Transverse colon (tissue), 4 donors: ENCODE results near the gene LPIN1. TPM values are rescaled to one million over a fixed set of nuclear protein-coding genes. Genes with fewer than 3 reads are reported as not detected.

Experiments used
- DNase-seq: peaks from one replicate; pipeline ENCODE4 v3.0.0-alpha.2; 2019
- H3K27ac ChIP-seq, 4 donors: fragments of 200-600 bp; sonication (generic); 2 replicates each; pipeline ENCODE4 v1.5.1; 2016 to 2018; ENCODE audit warnings: inconsistent platforms in 4 of 4
- H3K27me3 ChIP-seq: fragments of 200-600 bp; sonication (generic); 2 replicates; pipeline ENCODE4 v1.5.1; 2017; ENCODE audit warnings: inconsistent platforms
- H3K36me3 ChIP-seq, 4 donors: fragments of 200-600 bp; sonication (generic); 2 replicates each; pipeline ENCODE4 v1.5.1; 2017 to 2019; ENCODE audit warnings: inconsistent platforms in 4 of 4
- H3K4me1 ChIP-seq, 4 donors: fragments of 200-600 bp; sonication (generic); 2 replicates each; pipeline ENCODE4 v1.5.1; 2017 to 2020; ENCODE audit warnings: inconsistent platforms in 4 of 4
- H3K4me3 ChIP-seq, 4 donors: fragments of 200-600 bp; sonication (generic); 1 replicate in 1 of 4; 2 replicates in 3 of 4; pipeline versions ENCODE4 v1.5.1 to v1.6.1; 2017 to 2019; ENCODE audit warnings: inconsistent platforms in 4 of 4
- H3K9me3 ChIP-seq, 2 donors: fragments of 200-600 bp; sonication (generic); 2 replicates each; pipeline ENCODE4 v1.5.1; 2017 to 2019; ENCODE audit warnings: inconsistent platforms in 2 of 2
- EP300 ChIP-seq: sonication (generic); formaldehyde crosslinking; IDR thresholded peaks from one replicate; pipeline ENCODE4 v1.6.1; 2017; ENCODE audit warnings: antibody characterized with exemption, low read depth
- POLR2A ChIP-seq: fragments of 450-650 bp; IDR thresholded peaks from one replicate; pipeline ENCODE4 v1.6.1; 2016; ENCODE audit warnings: antibody characterized with exemption, mild to moderate bottlenecking, moderate library complexity
- POLR2AphosphoS5 ChIP-seq, 3 donors: sonication (generic); formaldehyde crosslinking; IDR thresholded peaks; one replicate each; pipeline ENCODE4 v1.6.1; 2016; ENCODE audit warnings: antibody characterized with exemption in 3 of 3
- WGBS, 2 donors: methylation state at CpG; one replicate each; pipeline ENCODE4 v1.1.5; 2018; ENCODE audit warnings: low coverage in 1 of 2; 5-methylcytosine and 5-hydroxymethylcytosine counted together
- in situ Hi-C, 4 donors: fragments of 200-750 bp; cut with MboI; loops; one replicate each; pipeline versions ENCODE4 v1.15.0 to v1.15.1; 2017; ENCODE audit warnings: low sequenced_read_pairs in 3 of 4, low pct_ligation_motif_present in 1 of 4, low pct_unique_long_range_greater_than_20kb in 1 of 4
- intact Hi-C: fragments of 100-400 bp; cut with DNase I; formaldehyde crosslinking; loops from one replicate; pipeline ENCODE4 v1.15.1; 2023; ENCODE audit warnings: low total_unique reads
- small RNA-seq, 4 donors: library from RNA; depleted of rRNA; stranded (forward); fragments of <200 nt; gene quantifications; one replicate each; pipeline ENCODE3, GENCODE V24; 2016
- total RNA-seq, 4 donors: library from RNA; depleted of rRNA; stranded (reverse); fragments of >200 nt; gene quantifications; one replicate each; pipeline ENCODE4 v1.1.0, GENCODE V29; 2016
- TF ChIP-seq, protein P1 (sequence below), 5 experiments: fragments of 200-600 bp in 3 of 5; fragments of 450-650 bp in 2 of 5; sonication (generic) in 3 of 5; IDR thresholded peaks; 1 replicate in 2 of 5; 2 replicates in 3 of 5; pipeline ENCODE4 v1.5.1; 2016 to 2017; ENCODE audit warnings: antibody characterized with exemption in 5 of 5, inconsistent platforms in 3 of 5, mild to moderate bottlenecking in 2 of 5, moderate library complexity in 1 of 5

The LPIN1 gene
- total RNA-seq, 4 donors from 2014 or later: 19.7 to 62.1 (median 26.6) TPM

DNA sequence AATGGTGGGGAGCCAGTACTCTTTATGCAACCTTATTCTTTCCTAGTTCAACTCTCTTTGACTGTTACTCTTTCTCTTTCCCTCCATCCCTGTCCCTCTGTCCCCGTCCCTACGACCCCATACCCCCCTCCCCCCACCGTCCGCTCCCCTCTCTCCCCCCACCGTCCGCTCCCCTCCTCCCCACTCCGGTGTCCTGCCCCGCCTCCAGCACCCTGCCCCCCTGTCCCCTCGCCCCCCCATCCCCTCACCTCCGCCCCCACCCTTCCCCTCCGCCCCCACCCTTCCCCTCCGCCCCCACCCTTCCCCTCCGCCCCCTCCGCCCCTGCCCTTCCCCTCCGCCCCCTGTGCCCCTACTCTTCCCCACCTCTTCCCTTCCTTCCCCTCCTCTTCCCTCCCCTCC is 128.4 kb downstream of the LPIN1 start:
- intact Hi-C loops (no loop called here), in situ Hi-C loops (loop anchor here in 2 of 4 donors (10.0 to 25.0 kb wide), 2 partner anchors 190 to 837 kb away; partner anchors contain the start of gene TRIB2 (in 1 of the 2))
- Histone ChIP-seq H3K9me3 (no peaks in the 10 kb centered on the region), H3K27ac (no peak overlapping the region), H3K4me1 (peaks cover 0 to 10% (median 0%) of the 10 kb centered on the region in 4 donors), H3K36me3 (no peaks in the 10 kb centered on the region), H3K27me3 (no peaks in the 10 kb centered on the region), H3K4me3 (no peak overlapping the region)
- WGBS, 2 donors: 82% methylated on average over 11 of the region's 15 CpGs; no CpG with 5 or more reads in 1 of the 2 donors
- no peak for DNase-seq
- TF ChIP-seq POLR2AphosphoS5 (IDR thresholded peaks at IDR 0.05) (no peak), EP300 (no peak), POLR2A (no peak)
- TF ChIP-seq, protein P1, sequence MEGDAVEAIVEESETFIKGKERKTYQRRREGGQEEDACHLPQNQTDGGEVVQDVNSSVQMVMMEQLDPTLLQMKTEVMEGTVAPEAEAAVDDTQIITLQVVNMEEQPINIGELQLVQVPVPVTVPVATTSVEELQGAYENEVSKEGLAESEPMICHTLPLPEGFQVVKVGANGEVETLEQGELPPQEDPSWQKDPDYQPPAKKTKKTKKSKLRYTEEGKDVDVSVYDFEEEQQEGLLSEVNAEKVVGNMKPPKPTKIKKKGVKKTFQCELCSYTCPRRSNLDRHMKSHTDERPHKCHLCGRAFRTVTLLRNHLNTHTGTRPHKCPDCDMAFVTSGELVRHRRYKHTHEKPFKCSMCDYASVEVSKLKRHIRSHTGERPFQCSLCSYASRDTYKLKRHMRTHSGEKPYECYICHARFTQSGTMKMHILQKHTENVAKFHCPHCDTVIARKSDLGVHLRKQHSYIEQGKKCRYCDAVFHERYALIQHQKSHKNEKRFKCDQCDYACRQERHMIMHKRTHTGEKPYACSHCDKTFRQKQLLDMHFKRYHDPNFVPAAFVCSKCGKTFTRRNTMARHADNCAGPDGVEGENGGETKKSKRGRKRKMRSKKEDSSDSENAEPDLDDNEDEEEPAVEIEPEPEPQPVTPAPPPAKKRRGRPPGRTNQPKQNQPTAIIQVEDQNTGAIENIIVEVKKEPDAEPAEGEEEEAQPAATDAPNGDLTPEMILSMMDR (IDR thresholded peaks at IDR 0.05): no peak

DNA sequence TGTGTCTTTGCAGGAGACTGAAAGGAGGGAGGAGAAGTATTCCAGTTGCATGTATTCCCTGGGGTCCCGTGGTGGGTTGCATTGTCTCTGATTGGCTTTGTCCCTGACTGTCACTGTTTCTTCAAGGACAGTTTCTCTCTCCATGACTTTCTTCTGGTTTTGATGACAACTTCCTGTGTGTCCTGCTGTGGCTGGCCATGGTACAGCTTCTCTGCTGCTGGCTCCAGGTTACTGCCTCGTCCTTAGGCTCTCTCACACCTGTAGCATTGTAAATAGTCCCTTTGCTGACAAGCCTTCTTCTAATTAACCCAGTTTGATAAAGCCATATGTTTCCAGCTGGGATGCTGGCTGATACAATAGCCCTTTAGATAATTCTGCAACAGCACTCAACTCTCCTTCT is 129.0 kb downstream of the LPIN1 start:
- TF ChIP-seq POLR2A: no peak
- no peak for TF ChIP-seq POLR2AphosphoS5 (IDR thresholded peaks at IDR 0.05)
- no peak for TF ChIP-seq EP300
- TF ChIP-seq, protein P1 (IDR thresholded peaks at IDR 0.05): no peak
- Histone ChIP-seq H3K36me3 (no peaks in the 10 kb centered on the region), H3K9me3 (no peaks in the 10 kb centered on the region), H3K4me3 (no peak overlapping the region), H3K27ac (no peak overlapping the region), H3K27me3 (no peaks in the 10 kb centered on the region), H3K4me1 (peaks cover 0 to 10% (median 0%) of the 10 kb centered on the region in 4 donors)
- DNase-seq: no peak
- 67% methylated on average over 1 to 2 of the region's 2 CpGs for WGBS, 2 donors
- intact Hi-C loops (no loop called here), in situ Hi-C loops (loop anchor here in 1 of 4 donors (10.0 kb wide), 1 partner anchor 189 kb away; no protein-coding TSS in a partner anchor)

DNA sequence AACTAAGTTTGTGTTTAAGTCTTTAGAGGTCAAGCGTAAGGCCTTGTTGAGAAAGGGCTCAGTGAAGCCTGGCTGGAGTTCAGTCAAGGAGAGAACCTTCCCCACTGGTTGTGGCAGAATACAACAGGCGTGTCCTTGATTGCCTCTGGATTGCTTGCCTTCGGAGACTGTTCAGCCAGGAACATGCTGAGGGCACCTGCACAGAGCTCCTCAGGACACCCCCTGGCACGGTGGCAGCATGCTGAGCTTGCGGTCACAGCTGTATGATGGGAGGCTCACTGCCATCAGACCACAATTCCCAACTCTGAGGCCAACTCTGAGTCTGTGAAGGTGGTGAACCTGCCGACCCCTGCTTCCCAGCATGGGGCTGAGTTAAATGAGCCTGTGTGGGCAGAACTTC is 130.0 kb downstream of the LPIN1 start:
- intact Hi-C loops: no loop called here
- no peak overlapping the region for H3K27ac ChIP-seq
- WGBS, 2 donors: 50 to 90% methylated on average over 1 to 6 of the region's 6 CpGs
- TF ChIP-seq, protein P1 (IDR thresholded peaks at IDR 0.05): no peak
- TF ChIP-seq EP300: no peak
- TF ChIP-seq POLR2AphosphoS5 (IDR thresholded peaks at IDR 0.05): no peak
- no peak for TF ChIP-seq POLR2A
- H3K4me1 ChIP-seq: peaks cover 0 to 10% (median 0%) of the 10 kb centered on the region in 4 donors
- no peaks in the 10 kb centered on the region for H3K36me3 ChIP-seq
- no peaks in the 10 kb centered on the region for H3K27me3 ChIP-seq
- no peak overlapping the region for H3K4me3 ChIP-seq
- in situ Hi-C loops: loop anchor here in 1 of 4 donors (10.0 kb wide), 1 partner anchor 188 kb away; no protein-coding TSS in a partner anchor
- H3K9me3 ChIP-seq: no peaks in the 10 kb centered on the region
- no peak for DNase-seq

DNA sequence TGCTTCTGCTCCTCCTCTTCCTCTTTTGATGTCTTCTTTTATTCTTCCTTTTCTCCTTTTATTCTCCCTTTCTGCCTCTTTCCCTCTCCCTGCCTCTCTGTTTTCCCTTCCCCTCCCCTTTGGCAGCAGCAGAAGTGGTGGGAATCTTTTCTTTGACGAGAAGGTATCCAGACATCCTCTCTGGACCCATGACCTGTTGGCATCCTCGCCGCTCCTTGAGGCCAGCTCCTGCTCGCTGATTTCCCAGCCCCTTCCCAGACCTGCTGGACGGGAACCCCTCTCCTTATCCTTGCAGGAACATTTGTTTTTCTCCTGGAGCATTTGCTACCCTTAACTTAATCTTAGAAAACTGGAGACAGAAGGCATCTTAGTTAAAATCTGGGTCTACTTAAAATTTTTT is 130.5 kb downstream of the LPIN1 start:
- no peak overlapping the region for H3K27ac ChIP-seq
- DNase-seq: no peak
- no peaks in the 10 kb centered on the region for H3K27me3 ChIP-seq
- TF ChIP-seq POLR2AphosphoS5 (IDR thresholded peaks at IDR 0.05) (no peak), POLR2A (no peak), EP300 (no peak)
- TF ChIP-seq, protein P1 (IDR thresholded peaks at IDR 0.05): no peak
- intact Hi-C loops: no loop called here
- peaks cover 0 to 10% (median 0%) of the 10 kb centered on the region in 4 donors for H3K4me1 ChIP-seq
- 81 to 87% methylated on average over 5 of the region's 5 CpGs for WGBS, 2 donors
- no peak overlapping the region for H3K4me3 ChIP-seq
- no peaks in the 10 kb centered on the region for H3K36me3 ChIP-seq
- H3K9me3 ChIP-seq: no peaks in the 10 kb centered on the region
- in situ Hi-C loops: loop anchor here in 1 of 4 donors (10.0 kb wide), 1 partner anchor 188 kb away; no protein-coding TSS in a partner anchor

Small RNA genes lying within 50 kb of the gene (small RNA-seq; reads per million reads assigned to genes)
- 0 reads per million in 4 donors for gene MIR4262
- gene MIR548S: 0 reads per million in 4 donors

Other genes starting within 250 kb of the LPIN1 start
- gene GREB1, start 212.6 kb upstream of the LPIN1 start, total RNA-seq: 1 to 10 TPM in 2 of 4 donors, under 1 TPM in 2; 0.20 to 2.6 (median 1.5) TPM
- not detected for gene NTSR2, start 76.4 kb upstream of the LPIN1 start, total RNA-seq